Measurements from ENCODE around the gene STIL.

DNA sequence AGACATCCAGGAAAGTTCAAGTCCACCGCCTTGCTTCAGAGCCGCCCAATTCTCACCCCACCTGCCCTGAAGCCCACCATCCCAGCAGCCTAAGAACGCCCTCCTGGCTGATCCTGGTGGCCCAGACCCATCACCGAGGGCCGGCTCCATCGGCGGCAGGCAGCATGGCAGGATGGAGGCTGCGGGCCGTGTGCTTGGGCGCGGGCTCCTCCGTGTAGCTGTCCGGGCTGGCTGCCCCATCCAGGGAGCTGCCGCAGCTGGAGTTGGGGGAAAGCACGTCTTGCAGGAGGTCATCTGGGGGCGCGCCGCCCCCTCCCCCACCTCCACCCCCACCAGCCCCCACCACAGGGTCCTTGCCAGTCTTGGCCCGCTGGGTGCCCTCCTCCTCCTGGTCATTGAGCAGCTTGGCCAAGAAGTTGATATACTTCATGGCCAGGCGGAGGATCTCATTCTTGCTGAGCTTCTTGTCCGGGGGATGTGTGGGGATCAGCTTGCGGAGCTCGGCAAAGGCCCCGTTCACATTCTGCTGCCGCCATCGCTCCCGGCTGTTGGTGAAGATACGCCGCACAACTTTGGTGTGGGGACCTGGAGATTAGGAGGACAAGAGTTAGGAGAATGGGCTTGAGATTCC lies 94.2 kb downstream of the STIL start:
- TF ChIP-seq GABPA (IDR thresholded peaks at IDR 0.05 in 1 of 2, conservative IDR thresholded peaks at IDR 0.05 in 1 of 2) = no peak
- TF ChIP-seq, protein P1, sequence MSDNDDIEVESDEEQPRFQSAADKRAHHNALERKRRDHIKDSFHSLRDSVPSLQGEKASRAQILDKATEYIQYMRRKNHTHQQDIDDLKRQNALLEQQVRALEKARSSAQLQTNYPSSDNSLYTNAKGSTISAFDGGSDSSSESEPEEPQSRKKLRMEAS (IDR thresholded peaks at IDR 0.05) = no peak

Measured in liver (tissue), 2 donors.